GM23338 (cell line): ENCODE measurements around the gene BEND7. TPM values are rescaled to one million over a fixed set of nuclear protein-coding genes. Genes with fewer than 3 reads are reported as not detected.

Experiments
- ATAC-seq: fragments of 200-7000 bp; cut with Tn5 transposase; 3 replicates; pipeline ENCODE4 v1.9.1; 2020
- DNase-seq: peaks from one replicate; pipeline ENCODE4 v3.0.0-alpha.2; 2015; ENCODE audit warnings: low spot score
- H2AFZ ChIP-seq: fragments of 200-600 bp; sonication (generic); 2 replicates; pipeline ENCODE4 v1.8.0; 2016; ENCODE audit warnings: antibody characterized with exemption, mild to moderate bottlenecking, moderate library complexity
- H3F3A ChIP-seq: fragments of 200-600 bp; sonication (generic); replicated peaks from 2 replicates; pipeline ENCODE4 v1.8.0; 2017; ENCODE audit warnings: antibody characterized with exemption, mixed run types, low read depth
- H3K27ac ChIP-seq: fragments of 200-600 bp; sonication (generic); 2 replicates; pipeline ENCODE4 v1.6.1; 2016; ENCODE audit warnings: low read depth
- H3K27me3 ChIP-seq: fragments of 200-600 bp; sonication (generic); 2 replicates; pipeline ENCODE4 v1.8.0; 2016; ENCODE audit warnings: mild to moderate bottlenecking, mixed run types, moderate library complexity; ENCODE audit not compliant: insufficient read depth
- H3K36me3 ChIP-seq: fragments of 200-600 bp; sonication (generic); 2 replicates; pipeline ENCODE4 v1.8.0; 2016; ENCODE audit warnings: mild to moderate bottlenecking; ENCODE audit not compliant: insufficient read depth
- H3K4me1 ChIP-seq: fragments of 200-600 bp; sonication (generic); 2 replicates; pipeline ENCODE4 v1.8.0; 2016; ENCODE audit warnings: mild to moderate bottlenecking, moderate library complexity; ENCODE audit not compliant: insufficient read depth
- H3K4me2 ChIP-seq: fragments of 200-600 bp; sonication (generic); 2 replicates; pipeline ENCODE4 v1.7.1; 2017; ENCODE audit warnings: mixed run types
- H3K4me3 ChIP-seq: fragments of 200-600 bp; sonication (generic); 2 replicates; pipeline ENCODE4 v1.6.1; 2016; ENCODE audit warnings: mixed run types
- H3K79me2 ChIP-seq: fragments of 200-600 bp; sonication (generic); replicated peaks from 2 replicates; pipeline ENCODE4 v1.8.0; 2017; ENCODE audit warnings: mild to moderate bottlenecking; ENCODE audit not compliant: insufficient read depth
- H3K9me2 ChIP-seq: fragments of 200-600 bp; sonication (generic); 2 replicates; pipeline ENCODE4 v1.8.0; 2017; ENCODE audit not compliant: insufficient read depth
- H4K20me1 ChIP-seq: fragments of 200-600 bp; sonication (generic); replicated peaks from 2 replicates; pipeline ENCODE4 v1.8.0; 2017; ENCODE audit warnings: mild to moderate bottlenecking; ENCODE audit not compliant: insufficient read depth
- H3K27ac Mint-ChIP-seq: 2 replicates; pipeline ENCODE4 v1.8.0; 2020; ENCODE audit warnings: inconsistent platforms, mild to moderate bottlenecking, moderate library complexity, mixed read lengths
- H3K27me3 Mint-ChIP-seq: 3 replicates; pipeline ENCODE4 v1.8.0; 2022; ENCODE audit warnings: low read depth, mild to moderate bottlenecking, moderate library complexity, mixed read lengths, inconsistent platforms; ENCODE audit not compliant: insufficient read depth, poor library complexity
- H3K36me3 Mint-ChIP-seq: 3 replicates; pipeline ENCODE4 v1.8.0; 2021; ENCODE audit warnings: low read depth, mild to moderate bottlenecking, inconsistent platforms, moderate library complexity, mixed read lengths
- H3K4me1 Mint-ChIP-seq: 3 replicates; pipeline ENCODE4 v1.8.0; 2020; ENCODE audit warnings: mild to moderate bottlenecking, inconsistent platforms, mixed read lengths
- H3K4me3 Mint-ChIP-seq: 3 replicates; pipeline ENCODE4 v1.8.0; 2021; ENCODE audit warnings: moderate library complexity, mild to moderate bottlenecking, inconsistent platforms, mixed read lengths
- H3K9me3 Mint-ChIP-seq: 3 replicates; pipeline ENCODE4 v1.8.0; 2020; ENCODE audit warnings: moderate library complexity, mild to moderate bottlenecking, inconsistent platforms, mixed read lengths
- ETS1 ChIP-seq: IDR thresholded peaks from 2 replicates; pipeline ENCODE4 v1.6.1; 2016; ENCODE audit warnings: antibody characterized with exemption
- EZH2 ChIP-seq: fragments of 200-600 bp; sonication (generic); IDR thresholded peaks from one replicate; pipeline ENCODE4 v1.8.0; 2017; ENCODE audit warnings: antibody characterized with exemption, mild to moderate bottlenecking, low read depth; ENCODE audit not compliant: unreplicated experiment
- JUNB ChIP-seq: IDR thresholded peaks from one replicate; pipeline ENCODE4 v1.6.1; 2016; ENCODE audit warnings: antibody characterized with exemption; ENCODE audit not compliant: unreplicated experiment
- NANOG ChIP-seq: IDR thresholded peaks from 2 replicates; pipeline ENCODE4 v1.6.1; 2016; ENCODE audit warnings: antibody characterized with exemption, borderline replicate concordance
- POLR2AphosphoS5 ChIP-seq: IDR thresholded peaks from 2 replicates; pipeline ENCODE4 v1.6.1; 2016; ENCODE audit warnings: antibody characterized with exemption, low read depth
- REST ChIP-seq: IDR thresholded peaks from one replicate; pipeline ENCODE4 v1.6.1; 2018; ENCODE audit warnings: antibody characterized with exemption; ENCODE audit not compliant: unreplicated experiment
- STAT1 ChIP-seq: IDR thresholded peaks from one replicate; pipeline ENCODE4 v1.6.1; 2016; ENCODE audit warnings: antibody characterized with exemption; ENCODE audit not compliant: unreplicated experiment
- ZNF114 ChIP-seq: fragments of 250-450 bp; sonication (Bioruptor Pico); IDR thresholded peaks from 2 replicates; pipeline ENCODE4 v1.5.0; 2020; ENCODE audit warnings: mild to moderate bottlenecking, moderate library complexity
- ZNF331 ChIP-seq: fragments of 250-450 bp; sonication (Bioruptor Pico); IDR thresholded peaks from 2 replicates; pipeline ENCODE4 v1.5.0; 2020; ENCODE audit warnings: low read depth, mild to moderate bottlenecking, moderate library complexity
- polyA plus RNA-seq: library from polyadenylated mRNA; unstranded; fragments of >200 nt; fragmentation: Nextera tagmentation; extraction: Ambion mirVana; gene quantifications from 2 replicates; pipeline ENCODE4 v1.2.1, GENCODE V29; 2016
- total RNA-seq: library from RNA; depleted of rRNA; stranded (reverse); fragments of >200 nt; shearing (Covaris generic); gene quantifications from 2 replicates; pipeline ENCODE4 v1.2.3, GENCODE V29; 2014
- TF ChIP-seq, protein P1 (sequence below), 2 experiments: fragments of 200-600 bp in 1 of 2; sonication (generic) in 1 of 2; conservative IDR thresholded peaks; 2 replicates each; pipeline versions ENCODE4 v1.5.1 to v1.6.1; 2016 to 2017; ENCODE audit warnings: antibody characterized with exemption in 2 of 2, low read depth in 2 of 2, mild to moderate bottlenecking in 2 of 2, moderate library complexity in 1 of 2

The BEND7 gene
- total and polyA plus RNA-seq, 2 experiments from 2014 or later = 3.1 to 9.6 TPM

DNA sequence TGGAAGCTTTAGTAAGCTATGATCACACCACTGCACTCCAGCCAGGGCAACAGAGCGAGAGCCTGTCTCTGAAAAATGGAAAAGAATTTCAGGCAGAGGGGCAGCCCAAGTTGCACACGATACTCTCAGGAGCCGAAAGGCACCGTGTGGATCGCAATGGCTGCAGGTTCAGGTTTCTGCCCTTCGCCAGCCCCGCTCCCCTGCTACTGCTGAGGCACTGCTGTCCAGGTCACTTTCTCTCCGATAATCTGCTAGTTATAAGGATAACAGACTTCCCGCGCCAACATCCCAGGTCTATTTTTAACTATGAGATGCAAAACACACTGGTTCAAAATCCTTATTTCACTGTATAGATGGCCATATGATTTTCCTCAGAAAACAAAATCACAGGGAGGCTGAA is 11.1 kb downstream of the BEND7 start (continued):
- TF ChIP-seq REST = no peak
- no peak for TF ChIP-seq ZNF331 (CRISPR knock-in tag)
- no peak for TF ChIP-seq NANOG
- no peak for TF ChIP-seq EZH2
- no peak for TF ChIP-seq POLR2AphosphoS5

- Mint-ChIP-seq H3K36me3 (no peaks in the 10 kb centered on the region), H3K27ac (no peak overlapping the region), H3K27me3 (peaks cover 3% of the 10 kb centered on the region), H3K4me3 (no peak overlapping the region), H3K4me1 (peaks cover 12% of the 10 kb centered on the region), H3K9me3 (no peaks in the 10 kb centered on the region)
- H3K36me3 ChIP-seq = no peaks in the 10 kb centered on the region
- no peaks in the 10 kb centered on the region for H3K27me3 ChIP-seq
- H3K4me1 ChIP-seq = 0 out of 2 replicates have a peak, but pooled peaks cover 3% of the 10 kb centered on the region
- DNase-seq (no peak), ATAC-seq (no peak)
- no peaks in the 10 kb centered on the region for H3F3A ChIP-seq
- H3K9me2 ChIP-seq = no peaks in the 10 kb centered on the region
- no peak overlapping the region for H3K4me3 ChIP-seq
- no peaks in the 10 kb centered on the region for H4K20me1 ChIP-seq
- H3K79me2 ChIP-seq = no peaks in the 10 kb centered on the region
- H2AFZ ChIP-seq = no peak overlapping the region
- H3K27ac ChIP-seq = no peak overlapping the region
- no peak overlapping the region for H3K4me2 ChIP-seq
- TF ChIP-seq NANOG = no peak
- TF ChIP-seq JUNB = no peak
- TF ChIP-seq ZNF114 (CRISPR knock-in tag) = no peak
- no peak for TF ChIP-seq STAT1
Measured at GRCh38 chr10:13516176-13516575, 12.6 kb downstream of the BEND7 start.

- peaks cover 3% of the 10 kb centered on the region for H3K27me3 Mint-ChIP-seq
- DNase-seq = no peak
- no peak overlapping the region for H3K4me3 Mint-ChIP-seq
- peaks cover 12% of the 10 kb centered on the region for H3K4me1 Mint-ChIP-seq
- no peaks in the 10 kb centered on the region for H3K9me2 ChIP-seq
- no peaks in the 10 kb centered on the region for H3K36me3 Mint-ChIP-seq
- H4K20me1 ChIP-seq = no peaks in the 10 kb centered on the region
- no peaks in the 10 kb centered on the region for H3K79me2 ChIP-seq
- H3K4me1 ChIP-seq = 0 out of 2 replicates have a peak, but pooled peaks cover 3% of the 10 kb centered on the region
- no peak overlapping the region for H3K4me2 ChIP-seq
- no peaks in the 10 kb centered on the region for H3K27me3 ChIP-seq
- no peak overlapping the region for H2AFZ ChIP-seq
- H3K4me3 ChIP-seq = no peak overlapping the region
- no peaks in the 10 kb centered on the region for H3K36me3 ChIP-seq
- no peak overlapping the region for H3K27ac Mint-ChIP-seq
- ATAC-seq = no peak
- H3K27ac ChIP-seq = no peak overlapping the region
- no peaks in the 10 kb centered on the region for H3F3A ChIP-seq
- H3K9me3 Mint-ChIP-seq = no peaks in the 10 kb centered on the region
- TF ChIP-seq JUNB = no peak
- TF ChIP-seq EZH2 = no peak
- no peak for TF ChIP-seq ETS1
- TF ChIP-seq, protein P1, sequence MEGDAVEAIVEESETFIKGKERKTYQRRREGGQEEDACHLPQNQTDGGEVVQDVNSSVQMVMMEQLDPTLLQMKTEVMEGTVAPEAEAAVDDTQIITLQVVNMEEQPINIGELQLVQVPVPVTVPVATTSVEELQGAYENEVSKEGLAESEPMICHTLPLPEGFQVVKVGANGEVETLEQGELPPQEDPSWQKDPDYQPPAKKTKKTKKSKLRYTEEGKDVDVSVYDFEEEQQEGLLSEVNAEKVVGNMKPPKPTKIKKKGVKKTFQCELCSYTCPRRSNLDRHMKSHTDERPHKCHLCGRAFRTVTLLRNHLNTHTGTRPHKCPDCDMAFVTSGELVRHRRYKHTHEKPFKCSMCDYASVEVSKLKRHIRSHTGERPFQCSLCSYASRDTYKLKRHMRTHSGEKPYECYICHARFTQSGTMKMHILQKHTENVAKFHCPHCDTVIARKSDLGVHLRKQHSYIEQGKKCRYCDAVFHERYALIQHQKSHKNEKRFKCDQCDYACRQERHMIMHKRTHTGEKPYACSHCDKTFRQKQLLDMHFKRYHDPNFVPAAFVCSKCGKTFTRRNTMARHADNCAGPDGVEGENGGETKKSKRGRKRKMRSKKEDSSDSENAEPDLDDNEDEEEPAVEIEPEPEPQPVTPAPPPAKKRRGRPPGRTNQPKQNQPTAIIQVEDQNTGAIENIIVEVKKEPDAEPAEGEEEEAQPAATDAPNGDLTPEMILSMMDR (conservative IDR thresholded peaks at IDR 0.05; ENCODE audit: low read depth in 2 of 2) = no peak
- no peak for TF ChIP-seq NANOG
Measured at GRCh38 chr10:13515467-13515866, 13.3 kb downstream of the BEND7 start.
